HTERT RPE-1 (cell line): ENCODE results near the gene ERC1.

Experiments used
- in situ Hi-C: fragments of 300-500 bp; cut with MboI; formaldehyde crosslinking; loops from 4 replicates; pipeline ENCODE4 v1.14.3; 2020; ENCODE audit warnings: low sequenced_read_pairs

Gene ERC1

GRCh38 chr12:1375323-1375722 is 384.3 kb downstream of the ERC1 start:
- in situ Hi-C loops = no loop called here

- in situ Hi-C loops = no loop called here
Measured at GRCh38 chr12:1377117-1377516, 386.1 kb downstream of the ERC1 start.

GRCh38 chr12:1377681-1378080 is 386.7 kb downstream of the ERC1 start:
- in situ Hi-C loops = no loop called here

GRCh38 chr12:1380171-1380851 is 389.3 kb downstream of the ERC1 start:
- in situ Hi-C loops = no loop called here

DNA sequence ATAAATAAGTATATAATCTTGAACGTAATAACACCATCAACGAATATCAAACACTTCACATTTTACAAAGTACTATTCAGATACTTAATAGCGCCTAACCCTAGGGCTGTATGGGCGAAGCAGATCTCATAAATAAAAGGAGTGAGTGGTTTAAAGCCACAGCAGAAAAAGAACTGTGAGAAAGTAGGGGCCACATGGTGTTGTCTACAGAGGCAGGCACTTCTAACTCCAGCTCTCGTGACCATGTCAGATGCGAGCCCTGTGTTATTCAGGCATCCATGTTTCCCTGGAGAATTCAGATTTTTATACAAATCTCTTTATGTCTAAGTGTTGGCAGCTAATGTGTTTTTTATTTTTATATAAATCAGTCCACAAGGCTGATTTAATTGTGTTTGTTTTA is 391.1 kb downstream of the ERC1 start:
- in situ Hi-C loops = no loop called here

DNA sequence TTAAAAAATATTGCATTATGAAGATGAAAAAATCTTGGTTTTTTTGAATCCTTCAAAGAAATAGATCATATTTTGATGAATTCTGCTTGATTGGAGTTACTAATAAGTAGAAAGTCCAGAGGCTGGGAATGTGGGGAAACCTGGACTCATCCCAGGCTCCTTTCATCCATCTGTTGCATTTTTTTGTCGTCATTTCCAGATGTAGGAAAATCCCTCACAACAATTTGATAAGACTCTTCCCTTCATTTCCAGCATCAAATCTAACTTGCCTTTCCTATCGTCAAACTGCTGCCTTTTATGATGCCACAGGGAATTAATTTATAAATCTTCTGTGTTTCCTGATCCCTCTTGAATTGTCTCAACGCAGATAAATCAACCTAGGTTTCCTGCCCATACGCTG is 391.8 kb downstream of the ERC1 start:
- in situ Hi-C loops = no loop called here

DNA sequence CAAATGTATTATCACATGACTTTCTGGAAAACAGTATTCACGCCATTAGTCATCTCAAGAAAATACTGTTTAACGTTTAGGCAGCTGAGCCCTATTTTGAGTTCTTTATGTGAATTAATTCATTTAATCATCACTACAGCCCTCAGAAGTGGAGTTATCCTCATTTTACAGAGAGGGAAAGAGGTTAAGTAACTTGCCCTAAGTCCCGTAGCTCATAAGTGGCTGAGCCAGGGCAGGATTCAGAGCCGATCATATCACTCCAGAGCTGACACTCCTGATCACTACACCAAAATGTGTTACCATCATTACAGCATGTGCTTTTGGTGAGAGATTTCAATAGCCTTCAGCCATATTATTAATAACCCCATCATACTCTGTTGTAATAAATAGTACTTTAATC is 392.7 kb downstream of the ERC1 start:
- in situ Hi-C loops = no loop called here

GRCh38 chr12:1384910-1385309 is 393.9 kb downstream of the ERC1 start:
- in situ Hi-C loops = no loop called here

GRCh38 chr12:1391722-1392121 is 400.7 kb downstream of the ERC1 start:
- in situ Hi-C loops = no loop called here

- in situ Hi-C loops = no loop called here
Measured at GRCh38 chr12:1395421-1395955, 404.5 kb downstream of the ERC1 start.

GRCh38 chr12:1398673-1399072 is 407.6 kb downstream of the ERC1 start:
- in situ Hi-C loops = no loop called here

GRCh38 chr12:1401891-1402290 is 410.9 kb downstream of the ERC1 start:
- in situ Hi-C loops = no loop called here

DNA sequence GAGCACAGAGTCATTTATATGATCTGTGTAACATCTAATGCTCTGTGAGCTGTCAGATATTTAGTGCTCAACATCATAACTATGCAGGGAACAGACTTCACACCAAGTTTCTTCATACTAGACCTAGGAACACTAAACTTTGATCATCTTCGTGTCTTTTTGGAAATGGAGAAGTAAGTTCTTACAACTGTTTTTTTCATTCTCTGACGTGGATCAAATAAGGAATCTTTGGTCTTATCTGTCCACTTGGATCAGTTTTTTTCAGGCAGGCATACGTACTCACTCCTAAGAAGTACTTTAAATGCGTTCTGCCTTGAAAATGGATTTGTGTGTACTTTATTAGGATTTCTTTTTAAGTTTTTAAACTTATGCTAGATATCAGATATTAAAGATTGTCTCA is 412.4 kb downstream of the ERC1 start:
- in situ Hi-C loops = no loop called here

GRCh38 chr12:1405619-1406018 is 414.6 kb downstream of the ERC1 start:
- in situ Hi-C loops = no loop called here

DNA sequence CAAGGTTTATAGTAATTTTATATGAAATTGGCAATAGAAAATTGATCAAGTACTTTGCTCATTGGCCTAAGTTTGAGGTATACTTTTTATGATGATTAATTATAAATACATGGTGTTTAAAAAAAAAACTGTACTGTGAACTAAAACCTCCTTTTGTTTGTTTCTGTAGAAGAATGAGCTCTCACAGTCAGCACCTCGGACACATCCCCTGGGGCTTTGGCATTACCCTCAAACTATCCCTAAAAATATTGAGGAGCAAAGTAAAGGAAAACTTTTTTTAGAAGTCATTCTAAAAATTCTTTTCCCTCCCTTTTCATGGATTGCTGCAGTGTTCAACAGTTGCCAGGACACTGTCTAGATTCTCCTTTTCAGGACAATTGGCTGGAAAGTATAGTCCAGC is 419.8 kb downstream of the ERC1 start:
- in situ Hi-C loops = no loop called here

- in situ Hi-C loops = no loop called here
Measured at GRCh38 chr12:1413930-1414329, 422.9 kb downstream of the ERC1 start.

- in situ Hi-C loops = no loop called here
Measured at GRCh38 chr12:1418144-1418543, 427.1 kb downstream of the ERC1 start.

- in situ Hi-C loops = no loop called here
Measured at GRCh38 chr12:1419849-1420371, 428.9 kb downstream of the ERC1 start.

DNA sequence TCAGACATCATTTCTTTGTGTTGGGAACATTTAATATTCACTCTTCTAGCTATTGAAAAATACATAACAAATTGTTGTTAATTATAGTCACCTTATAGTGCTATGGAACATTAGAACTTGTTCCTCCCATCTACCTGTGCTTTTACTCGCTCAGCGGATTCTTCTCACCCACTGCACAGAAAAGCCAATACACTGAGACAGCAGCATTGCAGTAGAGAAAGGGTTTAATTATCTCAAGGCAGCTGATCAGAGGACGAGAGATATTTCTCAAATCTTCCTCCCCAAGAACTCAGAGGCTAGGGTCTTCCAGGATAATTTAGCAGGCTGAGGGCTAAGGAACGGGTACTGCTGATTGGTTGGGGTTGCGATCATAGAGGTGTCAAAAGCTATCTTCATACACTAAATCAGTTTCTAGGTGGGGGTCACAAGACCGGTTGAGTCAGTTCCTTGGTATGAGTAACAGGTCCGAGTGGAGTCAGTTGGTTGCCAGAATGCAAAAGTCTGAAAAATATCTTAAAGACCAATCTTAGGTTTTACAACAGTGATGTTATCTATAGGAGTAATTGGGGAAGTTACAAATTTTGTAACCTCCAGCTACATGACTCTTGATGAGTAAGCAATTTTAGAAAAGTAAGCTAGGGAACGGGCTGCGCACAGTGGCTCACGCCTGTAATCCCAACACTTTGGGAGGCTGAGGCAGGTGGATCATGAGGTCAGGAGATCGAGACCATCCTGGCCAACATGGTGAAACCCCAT is 430.2 kb downstream of the ERC1 start:
- in situ Hi-C loops = no loop called here

DNA sequence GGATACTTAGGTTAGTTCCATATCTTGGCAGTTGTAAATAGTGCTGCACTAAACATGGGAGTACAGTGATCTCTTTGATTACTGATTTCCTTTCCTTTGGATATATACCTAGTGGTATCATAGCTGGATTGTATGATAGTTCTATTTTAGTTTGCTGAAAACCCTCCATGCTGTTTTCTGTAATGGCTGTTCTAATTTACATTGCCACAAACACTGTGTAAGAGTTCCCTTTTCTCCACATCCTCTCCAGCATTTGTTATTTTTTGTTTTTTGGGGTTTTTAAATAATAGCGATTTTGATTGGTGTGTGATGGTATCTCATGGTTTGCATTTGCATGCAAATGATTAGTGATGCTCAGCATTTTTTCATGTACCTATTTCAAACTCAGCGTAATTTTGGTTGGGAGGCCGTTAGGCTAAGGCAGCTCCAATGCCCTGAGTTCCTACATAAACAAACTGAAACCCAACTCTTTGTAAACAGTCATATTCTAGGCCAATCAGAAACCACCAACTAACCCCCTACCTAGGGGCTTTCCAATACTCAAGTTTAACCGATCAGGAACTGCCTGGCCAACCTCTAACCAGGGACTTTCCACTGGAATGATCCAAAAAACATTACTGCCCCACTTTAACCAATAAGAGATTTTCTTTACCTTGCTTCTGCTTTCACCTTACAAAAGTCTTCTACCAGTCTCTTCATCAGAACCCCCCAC is 431.7 kb downstream of the ERC1 start:
- in situ Hi-C loops = no loop called here

GRCh38 chr12:1424674-1425395 is 433.8 kb downstream of the ERC1 start:
- in situ Hi-C loops = no loop called here
